Activated naive CD8-positive, alpha-beta T cell treated with anti-CD3 and anti-CD28 coated beads, Interleukin-2, amount 50 U/mL, for 16 hours (primary cell): ENCODE data around the gene TRPC4.
"Not testable (repeated sequence)": the region's sequence is repeated elsewhere in the genome, so short reads cannot be mapped to it uniquely, and the experiment has no call there.

Experiments
- DNase-seq: peaks from one replicate; pipeline ENCODE4 v3.0.0-alpha.2; 2020; ENCODE audit warnings: low read depth, low spot score

Gene TRPC4

GRCh38 chr13:37833411-37833810 lies 36.2 kb downstream of the TRPC4 start:
- DNase-seq: no peak

GRCh38 chr13:37816276-37816675 lies 53.3 kb downstream of the TRPC4 start:
- no peak for DNase-seq

GRCh38 chr13:37811441-37811840 lies 58.1 kb downstream of the TRPC4 start:
- no peak for DNase-seq

GRCh38 chr13:37806666-37807065 lies 62.9 kb downstream of the TRPC4 start:
- DNase-seq: no peak

GRCh38 chr13:37797631-37798030 lies 71.9 kb downstream of the TRPC4 start:
- DNase-seq: no peak

- DNase-seq: not testable (repeated sequence)
Observed at GRCh38 chr13:37796795-37797194, 72.8 kb downstream of the TRPC4 start.

GRCh38 chr13:37795326-37795725 lies 74.2 kb downstream of the TRPC4 start:
- DNase-seq: no peak

GRCh38 chr13:37791699-37792098 lies 77.9 kb downstream of the TRPC4 start:
- DNase-seq: no peak

GRCh38 chr13:37788346-37788745 lies 81.2 kb downstream of the TRPC4 start:
- DNase-seq: no peak

- DNase-seq: no peak
Observed at GRCh38 chr13:37777676-37778075, 91.9 kb downstream of the TRPC4 start.

GRCh38 chr13:37775871-37776270 lies 93.7 kb downstream of the TRPC4 start:
- no peak for DNase-seq

GRCh38 chr13:37772644-37773043 lies 96.9 kb downstream of the TRPC4 start:
- DNase-seq: no peak

GRCh38 chr13:37769545-37769944 lies 100.0 kb downstream of the TRPC4 start:
- no peak for DNase-seq

GRCh38 chr13:37769078-37769477 lies 100.5 kb downstream of the TRPC4 start:
- no peak for DNase-seq

GRCh38 chr13:37766502-37766901 lies 103.1 kb downstream of the TRPC4 start:
- no peak for DNase-seq

- DNase-seq: no peak
Observed at GRCh38 chr13:37755349-37755748, 114.2 kb downstream of the TRPC4 start.

GRCh38 chr13:37753776-37754175 lies 115.8 kb downstream of the TRPC4 start:
- DNase-seq: no peak

- DNase-seq: no peak
Observed at GRCh38 chr13:37752146-37752545, 117.4 kb downstream of the TRPC4 start.

- DNase-seq: no peak
Observed at GRCh38 chr13:37751025-37751424, 118.5 kb downstream of the TRPC4 start.

- DNase-seq: no peak
Observed at GRCh38 chr13:37748913-37749312, 120.7 kb downstream of the TRPC4 start.

- no peak for DNase-seq
Observed at GRCh38 chr13:37747071-37747612, 122.4 kb downstream of the TRPC4 start.

GRCh38 chr13:37741536-37741935 lies 128.0 kb downstream of the TRPC4 start:
- DNase-seq: no peak

- DNase-seq: no peak
Observed at GRCh38 chr13:37736045-37736444, 133.5 kb downstream of the TRPC4 start.

GRCh38 chr13:37735293-37735692 lies 134.3 kb downstream of the TRPC4 start:
- no peak for DNase-seq
